ENCODE results near the gene SPINT2.

GRCh38 chr19:38291855-38292254 lies 27.5 kb downstream of the SPINT2 start:
- TF ChIP-seq SP1 (IDR thresholded peaks at IDR 0.05): no peak
- TF ChIP-seq ZNF384 (IDR thresholded peaks at IDR 0.05): no peak
- no peak for TF ChIP-seq FOXK2 (IDR thresholded peaks at IDR 0.05)
- TF ChIP-seq FOXA1 (IDR thresholded peaks at IDR 0.05): no peak
- no peak for TF ChIP-seq BHLHE40 (IDR thresholded peaks at IDR 0.05; ENCODE audit: borderline replicate concordance)
- TF ChIP-seq NFRKB (IDR thresholded peaks at IDR 0.05): no peak
- no peak for TF ChIP-seq SUZ12 (IDR thresholded peaks at IDR 0.05)
- TF ChIP-seq FOXM1 (IDR thresholded peaks at IDR 0.05; ENCODE audit: borderline replicate concordance): no peak
- no peak for TF ChIP-seq PKNOX1 (IDR thresholded peaks at IDR 0.05)
- TF ChIP-seq TARDBP (IDR thresholded peaks at IDR 0.05): no peak
- no peak for TF ChIP-seq LEF1 (IDR thresholded peaks at IDR 0.05; ENCODE audit: borderline replicate concordance)
- TF ChIP-seq ARNT (IDR thresholded peaks at IDR 0.05): no peak
- TF ChIP-seq CTBP1 (IDR thresholded peaks at IDR 0.05; ENCODE audit: borderline replicate concordance): no peak
- no peak for TF ChIP-seq HDGF (IDR thresholded peaks at IDR 0.05; ENCODE audit: borderline replicate concordance)
